ENCODE results near the gene SLC35F1.

DNA sequence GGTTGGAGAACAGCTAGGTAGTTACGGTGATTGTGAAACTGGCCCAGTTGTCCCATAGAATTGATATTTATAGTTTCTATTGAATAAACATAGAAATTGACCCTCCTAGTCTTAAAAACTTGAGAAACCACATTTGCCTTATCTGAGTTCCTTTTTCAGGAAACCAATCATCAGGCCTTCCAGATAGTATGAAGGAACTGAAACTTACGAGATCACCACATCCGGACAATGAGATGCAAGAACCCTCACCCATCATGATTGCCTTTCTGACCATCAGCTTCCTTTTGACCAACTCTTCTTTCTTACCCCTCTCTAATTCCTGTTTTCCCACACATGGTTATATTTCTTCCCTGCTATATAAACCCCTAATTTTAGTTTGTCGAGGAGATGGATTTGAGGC, 21.8 kb downstream of the SLC35F1 start:
- TF ChIP-seq, protein P1, sequence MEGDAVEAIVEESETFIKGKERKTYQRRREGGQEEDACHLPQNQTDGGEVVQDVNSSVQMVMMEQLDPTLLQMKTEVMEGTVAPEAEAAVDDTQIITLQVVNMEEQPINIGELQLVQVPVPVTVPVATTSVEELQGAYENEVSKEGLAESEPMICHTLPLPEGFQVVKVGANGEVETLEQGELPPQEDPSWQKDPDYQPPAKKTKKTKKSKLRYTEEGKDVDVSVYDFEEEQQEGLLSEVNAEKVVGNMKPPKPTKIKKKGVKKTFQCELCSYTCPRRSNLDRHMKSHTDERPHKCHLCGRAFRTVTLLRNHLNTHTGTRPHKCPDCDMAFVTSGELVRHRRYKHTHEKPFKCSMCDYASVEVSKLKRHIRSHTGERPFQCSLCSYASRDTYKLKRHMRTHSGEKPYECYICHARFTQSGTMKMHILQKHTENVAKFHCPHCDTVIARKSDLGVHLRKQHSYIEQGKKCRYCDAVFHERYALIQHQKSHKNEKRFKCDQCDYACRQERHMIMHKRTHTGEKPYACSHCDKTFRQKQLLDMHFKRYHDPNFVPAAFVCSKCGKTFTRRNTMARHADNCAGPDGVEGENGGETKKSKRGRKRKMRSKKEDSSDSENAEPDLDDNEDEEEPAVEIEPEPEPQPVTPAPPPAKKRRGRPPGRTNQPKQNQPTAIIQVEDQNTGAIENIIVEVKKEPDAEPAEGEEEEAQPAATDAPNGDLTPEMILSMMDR (IDR thresholded peaks at IDR 0.05), result no peak
- TF ChIP-seq POLR2A (IDR thresholded peaks at IDR 0.05), result no peak
- no peak for TF ChIP-seq POLR2AphosphoS5 (IDR thresholded peaks at IDR 0.05)

Measured in upper lobe of left lung (tissue), 4 donors.